GM18909 (cell line): ENCODE data around the gene FBXO30.

Experiments
- ATAC-seq: cut with Tn5 transposase; IDR thresholded peaks from one replicate; pipeline ENCODE4 v1.9.1; 2021; ENCODE audit warnings: mild to moderate bottlenecking; ENCODE audit not compliant: unreplicated experiment, poor library complexity

The FBXO30 gene

GRCh38 chr6:145822456-145822855, 7.9 kb upstream of the FBXO30 start:
- ATAC-seq, result no peak

DNA sequence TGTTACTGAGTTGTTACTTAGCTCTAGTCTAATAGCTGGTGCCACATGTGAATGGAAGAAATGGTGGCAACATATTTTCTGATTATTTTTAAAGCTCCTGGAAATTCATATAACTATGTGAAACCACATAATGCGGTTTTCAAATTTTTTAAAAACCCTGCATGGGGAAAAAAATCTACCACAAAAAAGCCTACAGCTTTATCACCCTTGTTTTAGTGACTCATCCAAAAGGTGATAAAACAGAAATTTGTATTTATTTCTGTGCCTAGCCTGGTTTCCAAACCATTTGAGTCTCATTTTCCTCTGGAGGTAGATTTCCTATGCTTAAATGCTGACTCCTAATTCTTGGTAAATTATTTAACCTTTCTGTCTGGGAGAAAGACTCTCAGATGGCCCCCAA, 5.4 kb upstream of the FBXO30 start:
- no peak for ATAC-seq

DNA sequence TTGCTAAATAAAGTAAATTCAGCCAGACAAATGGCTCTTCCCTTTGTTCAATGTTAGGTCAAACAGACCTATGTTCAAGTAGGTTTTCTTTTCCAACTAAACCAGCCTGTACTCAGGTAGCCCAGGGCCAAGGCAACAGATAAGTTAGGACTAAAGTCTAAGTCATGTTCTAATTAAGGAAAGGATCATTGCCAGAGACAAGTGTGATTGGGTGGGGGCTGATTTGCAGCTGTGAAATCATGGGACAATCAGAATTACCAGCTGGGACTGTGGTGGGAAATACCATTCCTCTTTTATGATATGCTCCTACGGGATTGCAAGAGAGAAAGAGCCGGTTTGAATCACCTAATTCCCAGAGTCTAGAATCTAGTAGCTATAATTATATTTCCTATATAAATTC, 4.2 kb upstream of the FBXO30 start:
- ATAC-seq, result no peak

DNA sequence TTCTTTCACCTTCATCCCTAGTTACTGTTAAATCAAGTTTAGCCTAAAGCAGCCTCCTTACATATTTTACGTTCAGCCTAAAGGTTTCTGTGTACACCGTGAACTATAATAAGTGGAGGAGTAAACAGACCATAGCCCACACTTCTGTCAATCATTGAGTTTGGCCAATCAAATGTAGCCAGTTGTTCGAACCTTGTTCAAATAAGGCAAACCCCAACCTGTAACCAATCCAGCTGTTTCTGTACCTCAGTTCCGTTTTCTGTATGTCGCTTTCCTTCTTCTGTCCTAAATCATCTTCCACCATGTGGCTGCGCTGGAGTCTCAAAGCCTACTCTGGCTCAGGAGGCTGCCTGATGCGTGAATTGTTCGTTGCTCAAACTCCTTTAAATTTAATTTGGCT, 1.8 kb upstream of the FBXO30 start:
- no peak for ATAC-seq

GRCh38 chr6:145815309-145816274, 997 bp upstream of the FBXO30 start:
- ATAC-seq, result peak; percentile 2

DNA sequence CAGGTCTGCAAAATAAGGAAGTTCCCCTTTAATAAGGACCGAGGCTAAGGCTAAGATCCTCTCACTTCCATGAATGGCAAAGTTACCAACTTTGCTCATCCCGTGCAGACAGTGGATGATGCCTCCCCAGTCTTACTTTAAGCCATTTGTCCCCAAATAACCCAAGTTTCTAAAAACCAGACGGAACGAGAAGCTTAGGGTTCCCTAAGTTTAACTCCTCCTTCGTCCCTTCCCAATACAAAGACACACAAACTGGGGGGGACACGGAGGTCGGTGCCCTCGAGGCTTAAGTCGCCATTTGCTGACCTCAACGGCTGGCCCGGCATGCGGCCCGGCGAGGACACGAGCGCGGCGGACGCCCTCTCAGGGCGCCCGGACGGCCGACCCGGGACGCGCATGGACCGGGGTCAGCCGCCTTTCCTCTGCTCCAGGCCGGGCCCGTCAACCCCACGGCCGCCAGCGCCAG, 527 bp downstream of the FBXO30 start:
- peak; percentile 25 for ATAC-seq

- ATAC-seq, result peak; percentile 0
Measured at GRCh38 chr6:145813285-145814034, 1.1 kb downstream of the FBXO30 start.

DNA sequence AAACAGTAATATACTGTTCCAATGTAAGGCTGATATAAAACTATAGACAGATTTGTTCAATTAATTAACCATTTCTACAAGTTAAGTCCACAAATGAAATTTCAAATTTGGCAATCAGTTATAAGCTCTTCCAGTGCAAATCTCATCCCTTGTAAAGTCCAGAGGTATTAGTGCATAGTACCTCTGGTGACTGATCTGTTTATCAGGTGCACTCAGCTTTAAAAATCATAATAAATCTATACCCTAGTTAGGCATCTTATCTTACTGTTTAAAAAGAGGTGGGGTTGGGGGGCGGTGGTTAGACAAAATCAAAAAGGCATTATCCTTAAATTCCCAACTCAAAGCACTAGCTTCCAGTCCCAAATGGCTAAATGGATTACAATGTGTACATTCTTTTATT, 2.9 kb downstream of the FBXO30 start:
- no peak for ATAC-seq

- no peak for ATAC-seq
Measured at GRCh38 chr6:145809785-145810184, 4.8 kb downstream of the FBXO30 start.

DNA sequence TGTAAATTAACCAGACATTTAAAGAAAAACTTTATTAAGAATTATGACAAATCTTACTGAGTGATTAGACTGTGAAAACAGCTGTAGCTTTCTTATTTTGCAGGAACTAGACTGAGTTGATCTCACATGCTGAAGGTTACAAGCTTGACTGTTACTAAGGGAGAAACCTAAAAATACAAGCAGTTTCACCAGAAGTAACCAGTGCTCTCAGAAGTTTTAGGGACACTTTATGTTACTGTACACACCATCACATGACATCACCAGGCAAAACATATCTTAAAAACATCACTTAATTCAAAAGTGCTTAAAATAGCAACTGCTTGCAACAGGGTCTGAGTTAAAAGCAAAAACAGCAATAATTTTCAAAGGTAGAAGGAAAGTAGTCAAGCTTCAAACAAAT, 5.4 kb downstream of the FBXO30 start:
- ATAC-seq, result peak; percentile 75

DNA sequence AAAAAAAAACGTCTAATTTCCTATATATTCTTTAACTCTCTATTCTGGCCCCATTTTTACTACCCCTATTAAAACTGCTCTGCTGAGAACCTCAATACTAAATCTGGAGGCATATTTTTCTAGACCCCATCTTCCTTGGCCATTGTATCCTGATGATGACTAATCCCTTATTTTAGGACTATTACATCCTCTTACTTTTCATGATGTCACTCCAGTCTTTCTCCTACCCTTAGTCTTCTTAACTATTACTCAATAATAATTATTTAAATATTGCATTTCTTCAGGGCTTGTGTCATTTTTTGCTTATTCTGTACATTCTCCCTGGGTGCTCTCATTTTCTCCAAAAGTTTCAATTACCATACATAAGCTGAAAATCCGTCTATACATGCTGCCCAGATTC, 6.4 kb downstream of the FBXO30 start:
- ATAC-seq, result no peak

DNA sequence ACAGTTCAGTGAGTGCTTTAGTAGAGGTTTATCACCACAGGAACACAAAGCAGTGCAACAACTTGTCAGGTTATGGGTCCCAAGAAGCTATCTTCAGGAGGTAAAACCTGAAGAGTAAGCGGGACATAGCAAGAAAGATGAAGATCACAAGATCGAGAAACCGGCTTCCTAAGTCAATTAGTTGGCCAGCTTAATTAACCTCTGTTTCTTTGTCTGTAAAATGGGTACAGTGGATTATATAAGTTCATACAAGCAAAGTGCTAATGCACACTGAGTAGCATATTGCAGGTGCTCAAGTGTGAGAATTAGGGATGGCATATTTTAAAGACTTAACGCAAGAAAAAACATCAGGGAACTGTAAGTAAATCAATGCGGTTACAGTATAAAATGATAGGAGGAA, 12.5 kb downstream of the FBXO30 start:
- no peak for ATAC-seq

DNA sequence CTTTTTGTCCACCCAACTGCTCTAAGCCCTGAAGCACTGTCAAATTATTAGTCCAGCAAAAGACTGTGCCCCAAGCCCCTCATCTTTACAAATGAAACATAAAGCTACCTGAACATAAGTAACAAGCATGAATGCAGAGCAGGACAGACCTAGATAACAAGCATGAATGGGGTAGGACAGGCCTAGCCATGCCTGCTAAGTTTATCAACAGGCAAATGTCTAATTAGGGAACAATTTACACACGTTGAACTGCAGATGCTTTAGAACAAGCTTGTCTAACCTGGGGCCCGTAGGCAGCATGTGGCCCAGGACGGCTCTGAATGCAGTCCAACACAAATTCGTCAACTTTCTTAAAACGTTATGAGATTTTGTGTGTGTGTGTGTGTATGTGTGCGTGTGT, 13.6 kb downstream of the FBXO30 start:
- ATAC-seq, result no peak

DNA sequence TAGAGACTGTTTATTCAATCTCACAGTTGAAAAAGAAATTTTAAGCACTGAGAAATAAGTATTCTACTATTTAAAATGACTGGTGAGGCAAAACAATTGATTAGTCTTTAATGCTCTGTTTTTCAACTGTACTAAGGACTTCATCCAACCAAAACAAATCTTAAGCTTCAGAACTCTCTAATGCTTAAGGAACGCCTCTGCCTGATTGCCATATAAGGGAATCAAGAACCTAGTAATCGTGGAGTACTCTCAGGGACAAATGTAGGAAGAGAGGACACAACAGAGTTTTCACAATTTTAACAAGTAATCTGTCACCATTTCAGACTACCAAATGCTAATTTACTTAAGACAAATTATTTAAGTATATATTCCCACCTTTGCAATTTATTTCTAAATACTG, 16.1 kb downstream of the FBXO30 start:
- no peak for ATAC-seq

- no peak for ATAC-seq
Measured at GRCh38 chr6:145789443-145789842, 25.2 kb downstream of the FBXO30 start.

DNA sequence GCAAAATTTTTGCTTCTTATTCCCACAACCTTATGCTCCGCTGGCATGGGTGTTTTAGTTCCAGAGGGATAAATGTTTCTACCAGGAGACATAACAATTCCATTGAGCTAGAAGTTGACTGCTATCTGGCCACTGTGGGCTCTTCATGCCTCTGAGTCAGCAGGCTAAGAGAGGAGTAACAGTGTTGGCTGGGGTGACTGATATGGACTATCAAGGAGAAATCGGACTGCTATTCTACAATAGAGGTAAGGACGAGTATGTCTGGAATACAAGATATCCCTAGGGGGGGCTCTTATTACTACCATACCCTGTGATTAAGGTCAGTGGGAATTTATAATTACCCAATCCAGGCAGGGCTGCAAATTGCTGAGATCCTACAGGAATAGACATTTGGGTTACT, 26.9 kb downstream of the FBXO30 start:
- no peak for ATAC-seq

DNA sequence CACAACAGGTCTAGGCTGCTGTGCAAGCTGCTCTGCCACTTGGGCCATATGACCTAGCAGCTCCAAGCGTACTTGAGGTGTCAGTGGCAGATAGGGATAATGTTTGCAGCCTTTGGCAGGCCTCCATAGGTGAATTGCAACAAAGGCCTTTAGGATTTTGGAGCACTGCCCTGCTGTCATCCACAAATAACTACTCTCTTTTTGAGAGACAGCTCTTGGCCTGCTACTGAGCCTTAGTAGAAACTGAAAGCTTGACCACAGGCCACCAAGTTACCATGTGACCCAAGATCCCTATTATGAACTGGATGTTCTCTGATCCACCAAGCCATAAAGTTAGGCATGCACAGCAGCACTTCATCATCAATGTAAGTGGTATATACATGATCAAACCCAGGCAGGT, 29.9 kb downstream of the FBXO30 start:
- peak; percentile 90 for ATAC-seq

DNA sequence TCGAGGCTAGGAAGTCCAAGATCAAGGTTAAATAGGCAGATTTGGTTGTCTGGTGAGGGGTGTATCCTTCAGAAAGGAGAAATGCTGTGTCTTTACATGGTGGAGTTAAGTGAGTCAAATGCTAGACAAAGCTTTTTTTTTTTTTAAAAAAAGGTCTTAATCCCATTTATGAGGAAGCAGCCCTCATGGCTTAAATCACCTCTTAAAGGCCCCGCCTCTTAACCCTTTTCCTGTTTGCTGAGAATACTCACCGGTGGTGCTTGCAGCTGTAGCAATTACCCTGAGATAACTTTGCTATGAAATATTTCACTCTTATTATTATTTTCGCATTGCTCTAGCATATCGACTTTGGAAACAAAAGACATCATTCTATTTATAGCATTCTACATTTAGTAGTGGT, 30.8 kb downstream of the FBXO30 start:
- no peak for ATAC-seq

GRCh38 chr6:145772846-145773245, 41.7 kb downstream of the FBXO30 start:
- no peak for ATAC-seq

GRCh38 chr6:145765449-145765848, 49.1 kb downstream of the FBXO30 start:
- ATAC-seq, result no peak

DNA sequence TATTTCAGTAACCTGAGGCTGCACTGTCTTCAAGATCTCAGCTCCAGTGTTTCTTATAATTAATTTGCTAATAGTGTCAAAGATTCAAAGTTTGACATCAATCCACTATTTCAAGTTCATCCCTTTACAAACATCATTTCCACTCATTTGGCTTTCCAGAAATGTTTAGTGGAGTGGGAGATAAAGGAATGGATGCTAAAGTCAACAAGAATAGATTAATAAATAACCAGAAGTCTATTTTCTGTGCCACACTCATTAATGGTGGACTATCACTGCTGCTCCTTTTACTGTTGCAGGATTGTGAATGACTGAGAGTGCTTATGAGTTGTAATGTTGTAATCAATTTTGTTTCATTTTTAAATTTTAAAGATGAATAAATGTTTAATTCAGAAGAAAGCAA, 50.9 kb downstream of the FBXO30 start:
- ATAC-seq, result no peak
